Renal pelvis (tissue), 4 donors: ENCODE data around the gene OR10C1. TPM values are rescaled to one million over a fixed set of nuclear protein-coding genes. Genes with fewer than 3 reads are reported as not detected.

Experiments used
- DNase-seq: peaks from one replicate; pipeline ENCODE4 v3.0.0-alpha.2; 2013
- polyA plus RNA-seq, 3 donors: library from polyadenylated mRNA; unstranded; fragments of 120-200 nt; gene quantifications; one replicate each; pipeline ENCODE4 v1.2.1, GENCODE V29; 2013; ENCODE audit not compliant: insufficient read length in 3 of 3

OR10C1 gene
- polyA plus RNA-seq, 3 donors, result not detected

GRCh38 chr6:29477923-29478450, 38.9 kb downstream of the OR10C1 start:
- DNase-seq, result no peak

- DNase-seq, result no peak
Observed at GRCh38 chr6:29478740-29479139, 39.6 kb downstream of the OR10C1 start.

- DNase-seq, result no peak
Observed at GRCh38 chr6:29479560-29479959, 40.5 kb downstream of the OR10C1 start.

- no peak for DNase-seq
Observed at GRCh38 chr6:29483186-29483585, 44.1 kb downstream of the OR10C1 start.

- no peak for DNase-seq
Observed at GRCh38 chr6:29483735-29484134, 44.6 kb downstream of the OR10C1 start.

- no peak for DNase-seq
Observed at GRCh38 chr6:29486577-29486976, 47.5 kb downstream of the OR10C1 start.

- DNase-seq, result no peak
Observed at GRCh38 chr6:29487131-29487530, 48.0 kb downstream of the OR10C1 start.

- no peak for DNase-seq
Observed at GRCh38 chr6:29487660-29488059, 48.6 kb downstream of the OR10C1 start, which contains the start of gene MAS1L. Gene MAS1L (minus strand): TSS chr6:29487956. CDS start chr6:29487902, 54 bp downstream.

- DNase-seq, result no peak
Observed at GRCh38 chr6:29488874-29489273, 49.8 kb downstream of the OR10C1 start.

GRCh38 chr6:29489286-29489685, 50.2 kb downstream of the OR10C1 start:
- no peak for DNase-seq

- DNase-seq, result no peak
Observed at GRCh38 chr6:29490055-29490454, 50.9 kb downstream of the OR10C1 start.

GRCh38 chr6:29490552-29490951, 51.4 kb downstream of the OR10C1 start:
- DNase-seq, result no peak

Other genes with a start within 250 kb of the OR10C1 start
- under 1 TPM; 0.04 to 0.13 (median 0.05) TPM for gene OR14J1, start 137.6 kb upstream of the OR10C1 start, polyA plus RNA-seq
- gene OR5V1, start 70.4 kb upstream of the OR10C1 start, polyA plus RNA-seq, result not detected
- gene OR12D3, start 64.0 kb upstream of the OR10C1 start, polyA plus RNA-seq, result not detected
- gene OR12D2, start 43.7 kb upstream of the OR10C1 start, polyA plus RNA-seq, result not detected
- not detected for gene OR12D1, start 24.4 kb upstream of the OR10C1 start, polyA plus RNA-seq
- gene OR11A1, start 17.8 kb downstream of the OR10C1 start, polyA plus RNA-seq, result not detected
- gene OR2H1, start 17.8 kb downstream of the OR10C1 start, polyA plus RNA-seq, result not detected
- not detected for gene MAS1L, start 48.6 kb downstream of the OR10C1 start, polyA plus RNA-seq
- 1 to 10 TPM in 1 of 3 donors, under 1 TPM in 2; 0.69 to 1.1 (median 0.70) TPM for gene UBD, start 120.4 kb downstream of the OR10C1 start, polyA plus RNA-seq
- under 1 TPM; 0.13 to 0.22 (median 0.16) TPM for gene OR2H2, start 145.8 kb downstream of the OR10C1 start, polyA plus RNA-seq
- gene GABBR1, start 193.9 kb downstream of the OR10C1 start, polyA plus RNA-seq, result 10 to 100 TPM; 56.9 to 94.6 (median 89.2) TPM
- gene MOG, start 217.8 kb downstream of the OR10C1 start, polyA plus RNA-seq, result under 1 TPM in 1 of 3 donors, not detected in 2; 0.51 TPM
- under 1 TPM in 2 of 3 donors, not detected in 1; 0.21 to 0.23 TPM for gene ZFP57, start 241.8 kb downstream of the OR10C1 start, polyA plus RNA-seq